Activated B cell treated with CpG ODN at 0.5 μM for 24 hours (primary cell): Measurements from ENCODE around the gene SMURF1. TPM values are rescaled to one million over a fixed set of nuclear protein-coding genes. Genes with fewer than 3 reads are reported as not detected.

Experiments
- ATAC-seq: fragments of 200-7000 bp; cut with Tn5 transposase; one replicate; pipeline ENCODE4 v1.10.0; 2021; ENCODE audit warnings: low read depth, mild to moderate bottlenecking, moderate library complexity
- CTCF ChIA-PET: fragments of 350-600 bp; sonication (Branson Sonifier 250); formaldehyde crosslinking; loops from one replicate; lab custom pipeline; 2021; ENCODE audit warnings: antibody characterized with exemption; lab: Charles Lee
- POLR2A ChIA-PET: fragments of 350-600 bp; sonication (Branson Sonifier 250); formaldehyde crosslinking; loops from one replicate; lab custom pipeline; 2021; ENCODE audit warnings: antibody characterized with exemption; lab: Charles Lee
- DNase-seq: peaks from one replicate; pipeline ENCODE4 v3.0.0; 2022
- H3K27ac Mint-ChIP-seq: one replicate; pipeline ENCODE4 v1.8.0; 2020; ENCODE audit warnings: mixed read lengths
- H3K27me3 Mint-ChIP-seq: one replicate; pipeline ENCODE4 v1.8.0; 2021; ENCODE audit warnings: mixed read lengths
- H3K36me3 Mint-ChIP-seq: one replicate; pipeline ENCODE4 v1.8.0; 2021; ENCODE audit warnings: low read depth, mixed read lengths
- H3K4me1 Mint-ChIP-seq: one replicate; pipeline ENCODE4 v1.8.0; 2021; ENCODE audit warnings: mixed read lengths
- H3K4me3 Mint-ChIP-seq: one replicate; pipeline ENCODE4 v1.8.0; 2020; ENCODE audit warnings: mild to moderate bottlenecking, mixed read lengths
- H3K9me3 Mint-ChIP-seq: one replicate; pipeline ENCODE4 v1.8.0; 2020; ENCODE audit warnings: mixed read lengths
- CTCF ChIP-seq: fragments of 200-600 bp; IDR thresholded peaks from one replicate; pipeline ENCODE4 v1.8.0; 2022; ENCODE audit warnings: antibody characterized with exemption, mild to moderate bottlenecking
- intact Hi-C: fragments of 100-400 bp; cut with micrococcal nuclease; formaldehyde crosslinking; loops from one replicate; pipeline ENCODE4 v1.15.1; 2024
- total RNA-seq: library from RNA; stranded (reverse); gene quantifications from 2 replicates; pipeline ENCODE4 v1.2.3, GENCODE V29; 2022

Gene SMURF1
- total RNA-seq, 1 donor from 2014 or later, result 23.1 TPM

- CTCF ChIA-PET, result interaction anchor here (4.7 kb wide), 1 partner anchor 274 kb away, joined by 42 read pairs; no protein-coding TSS in a partner anchor
- Mint-ChIP-seq H3K27ac (no peak overlapping the region), H3K4me1 (no peaks in the 10 kb centered on the region), H3K27me3 (no peaks in the 10 kb centered on the region), H3K36me3 (peaks cover 88% of the 10 kb centered on the region), H3K9me3 (no peaks in the 10 kb centered on the region), H3K4me3 (no peak overlapping the region)
- intact Hi-C loops, result no loop called here
- POLR2A ChIA-PET, result no interaction called here
- no peak for TF ChIP-seq CTCF
- DNase-seq (no peak), ATAC-seq (no peak)
These were observed 105.6 kb downstream of the SMURF1 start for GRCh38 chr7:99038086-99038855.

GRCh38 chr7:99037327-99037940 lies 106.5 kb downstream of the SMURF1 start:
- no peaks in the 10 kb centered on the region for H3K4me1 Mint-ChIP-seq
- ChIA-PET POLR2A (no interaction called here), CTCF (no interaction called here)
- TF ChIP-seq CTCF, result no peak
- intact Hi-C loops, result no loop called here
- no peaks in the 10 kb centered on the region for H3K27me3 Mint-ChIP-seq
- H3K36me3 Mint-ChIP-seq, result peaks cover 87% of the 10 kb centered on the region
- DNase-seq, result no peak
- no peak overlapping the region for H3K4me3 Mint-ChIP-seq
- no peak overlapping the region for H3K27ac Mint-ChIP-seq
- H3K9me3 Mint-ChIP-seq, result no peaks in the 10 kb centered on the region
- no peak for ATAC-seq

- Mint-ChIP-seq H3K4me3 (no peak overlapping the region), H3K4me1 (no peaks in the 10 kb centered on the region), H3K9me3 (no peaks in the 10 kb centered on the region), H3K36me3 (peaks cover 87% of the 10 kb centered on the region), H3K27ac (no peak overlapping the region), H3K27me3 (no peaks in the 10 kb centered on the region)
- ATAC-seq (no peak), DNase-seq (no peak)
- intact Hi-C loops, result no loop called here
- ChIA-PET POLR2A (no interaction called here), CTCF (interaction anchor here (1.3 kb wide), 1 partner anchor 276 kb away, joined by 3 read pairs; no protein-coding TSS in a partner anchor)
- TF ChIP-seq CTCF, result no peak
These were observed 107.3 kb downstream of the SMURF1 start for GRCh38 chr7:99036546-99037111.

GRCh38 chr7:99035723-99036545 lies 108.0 kb downstream of the SMURF1 start:
- no peak overlapping the region for H3K4me3 Mint-ChIP-seq
- H3K27me3 Mint-ChIP-seq, result no peaks in the 10 kb centered on the region
- ATAC-seq (no peak), DNase-seq (no peak)
- no peak overlapping the region for H3K27ac Mint-ChIP-seq
- POLR2A ChIA-PET, result no interaction called here
- H3K36me3 Mint-ChIP-seq, result peaks cover 90% of the 10 kb centered on the region
- CTCF ChIA-PET, result interaction anchor here (1.3 kb wide), 1 partner anchor 277 kb away, joined by 3 read pairs; no protein-coding TSS in a partner anchor
- intact Hi-C loops, result no loop called here
- no peaks in the 10 kb centered on the region for H3K4me1 Mint-ChIP-seq
- no peak for TF ChIP-seq CTCF
- H3K9me3 Mint-ChIP-seq, result no peaks in the 10 kb centered on the region
